ENCODE results near the gene CALR3.
"Not testable (repeated sequence)": the region's sequence is repeated elsewhere in the genome, so short reads cannot be mapped to it uniquely, and the experiment has no call there.

CALR3 gene

DNA sequence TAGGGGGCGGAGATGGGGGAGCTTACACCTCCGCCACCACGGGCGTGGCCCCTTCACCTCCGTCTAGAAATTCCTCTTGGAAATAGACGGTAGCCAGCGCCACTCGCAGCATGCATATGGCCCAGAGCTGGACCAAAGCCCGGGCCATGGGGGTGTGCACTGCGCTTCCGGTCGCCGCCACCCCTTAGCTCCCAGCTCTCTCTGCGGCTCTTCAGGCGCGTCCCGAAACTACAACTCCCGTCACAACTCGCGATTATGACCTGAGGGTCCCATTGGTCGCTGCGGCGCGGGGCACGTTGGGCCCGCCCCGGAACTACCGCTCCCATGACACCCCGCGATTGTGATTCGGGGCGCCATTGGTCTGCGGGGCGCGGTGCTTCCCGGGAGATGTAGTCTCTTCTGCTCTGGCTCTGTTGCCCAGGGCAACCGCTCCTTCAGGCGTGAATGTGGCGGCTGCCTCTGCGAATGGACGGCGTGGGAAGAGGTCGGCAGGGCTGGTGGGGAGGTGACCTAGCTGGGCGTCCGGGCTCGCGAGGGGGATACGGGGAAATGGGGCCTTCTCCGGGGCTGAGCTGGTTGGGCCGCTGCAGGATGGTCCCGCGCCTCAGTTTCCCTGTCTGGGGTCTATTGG is at the start of gene CALR3, which contains the start of gene C19orf44:
TSS of gene CALR3 (minus strand) at position 186 of the 631 bp plus-strand sequence. CDS start at position 148, 38 bp downstream.
TSS of gene C19orf44 (plus strand) at position 413 of the 631 bp plus-strand sequence. CDS start 4,399 bp downstream, outside the sequence.
- DNase-seq (ENCODE audit: low read depth in 2 of 2) = peak; percentile 95 to 97

- DNase-seq (ENCODE audit: low read depth in 2 of 2) = no peak
Observed at GRCh38 chr19:16544473-16545231, 48.7 kb upstream of the CALR3 start.

DNA sequence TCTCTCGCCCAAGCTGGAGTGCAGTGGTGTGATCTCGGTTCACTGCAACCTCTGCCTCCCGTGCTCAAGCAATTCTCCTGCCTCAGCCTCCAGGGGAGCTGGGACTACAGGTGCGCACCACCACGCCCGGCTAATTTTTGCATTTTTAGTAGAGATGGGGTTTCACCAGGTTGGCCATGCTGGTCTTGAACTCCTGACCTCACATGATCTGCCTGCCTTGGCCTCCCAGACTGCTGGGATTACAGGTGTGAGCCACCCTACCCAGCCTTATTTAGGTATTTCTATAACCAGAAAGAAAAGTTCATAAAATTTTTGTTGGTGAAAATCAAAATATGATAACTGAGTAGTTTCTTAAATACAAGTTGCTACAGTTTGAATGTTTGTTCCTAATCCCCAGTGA is 47.8 kb upstream of the CALR3 start:
- DNase-seq (ENCODE audit: low read depth in 2 of 2) = not testable (repeated sequence)

DNA sequence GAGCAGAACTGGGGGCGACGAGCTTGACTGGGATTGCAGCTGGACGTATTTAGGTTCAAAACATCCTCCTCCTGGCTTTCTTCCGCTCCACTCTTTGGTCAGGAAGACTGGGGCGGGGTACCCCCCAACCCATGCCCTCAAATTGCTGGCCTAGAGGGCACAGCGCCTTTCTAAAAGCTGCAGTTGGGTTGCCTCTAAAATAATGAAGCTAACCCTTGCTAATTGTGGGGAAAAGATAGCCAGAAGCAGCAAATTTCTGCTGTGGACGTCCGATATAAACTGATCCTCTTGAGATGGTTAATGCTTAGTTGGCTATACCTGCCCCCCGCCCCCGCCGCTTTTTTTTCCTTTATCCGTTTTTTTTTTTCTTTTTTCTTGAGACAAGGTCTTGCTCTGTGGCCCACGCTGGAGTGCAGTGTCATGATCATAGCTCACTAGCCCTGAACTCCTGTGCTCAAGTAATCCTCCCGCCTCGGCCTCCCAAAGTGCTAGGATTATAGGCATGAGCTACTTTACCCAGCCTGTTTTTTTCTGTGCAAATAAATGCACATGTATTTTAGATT is 47.0 kb upstream of the CALR3 start:
- no peak for DNase-seq (ENCODE audit: low read depth in 2 of 2)

GRCh38 chr19:16542045-16542909 is 46.3 kb upstream of the CALR3 start, which contains the start of gene CHERP:
Gene CHERP (minus strand): TSS chr19:16542437. CDS start chr19:16542378, 59 bp downstream.
- peak; percentile 89 to 94 for DNase-seq (ENCODE audit: low read depth in 2 of 2)

DNA sequence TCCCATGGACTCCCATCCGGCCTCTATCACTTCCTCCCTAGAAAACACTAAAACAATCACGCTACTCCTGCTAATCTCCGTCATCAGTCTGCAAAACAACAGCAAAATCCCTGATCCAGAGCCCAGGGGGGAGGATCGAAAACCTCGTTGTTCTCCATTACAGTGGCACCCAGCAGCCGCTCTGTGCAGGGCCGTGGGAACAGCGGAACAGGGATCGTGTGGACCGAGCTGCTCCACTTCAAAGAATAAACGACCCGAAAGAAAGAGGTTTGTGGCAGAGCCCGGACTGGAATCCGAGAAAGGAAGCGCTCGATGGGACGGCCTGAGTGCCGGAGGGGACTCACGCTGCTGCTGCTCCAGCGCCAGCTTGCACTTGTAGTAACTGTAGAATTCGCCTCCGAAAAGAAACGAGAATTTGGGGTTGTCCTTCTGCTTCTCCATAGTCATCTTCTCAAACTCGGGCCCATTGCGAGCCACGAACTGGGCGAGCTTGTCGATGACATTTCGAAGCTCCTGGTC is 45.6 kb upstream of the CALR3 start:
- DNase-seq (ENCODE audit: low read depth in 2 of 2) = no peak

DNA sequence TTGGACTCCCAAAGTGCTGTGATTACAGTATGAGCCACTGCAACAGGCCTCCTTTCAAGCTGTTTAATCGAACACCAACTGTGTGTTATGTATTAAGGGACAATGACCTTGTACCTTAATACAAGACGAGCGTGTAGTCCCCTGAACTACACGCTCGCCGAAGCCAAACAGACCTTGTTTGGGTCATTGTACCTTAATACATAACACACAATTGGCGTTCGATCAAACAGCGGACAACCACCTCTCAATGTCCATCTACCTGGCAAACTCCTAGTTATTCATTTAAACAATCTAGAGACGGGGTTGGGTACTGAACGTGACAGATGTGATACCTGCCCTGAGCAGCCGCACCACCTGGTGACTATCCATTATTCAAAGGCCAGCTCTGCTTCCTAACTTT is 45.0 kb upstream of the CALR3 start:
- DNase-seq (ENCODE audit: low read depth in 2 of 2) = no peak

GRCh38 chr19:16537111-16537510 is 41.1 kb upstream of the CALR3 start:
- no peak for DNase-seq (ENCODE audit: low read depth in 2 of 2)

- DNase-seq (ENCODE audit: low read depth in 2 of 2) = no peak
Observed at GRCh38 chr19:16536130-16536529, 40.2 kb upstream of the CALR3 start.

DNA sequence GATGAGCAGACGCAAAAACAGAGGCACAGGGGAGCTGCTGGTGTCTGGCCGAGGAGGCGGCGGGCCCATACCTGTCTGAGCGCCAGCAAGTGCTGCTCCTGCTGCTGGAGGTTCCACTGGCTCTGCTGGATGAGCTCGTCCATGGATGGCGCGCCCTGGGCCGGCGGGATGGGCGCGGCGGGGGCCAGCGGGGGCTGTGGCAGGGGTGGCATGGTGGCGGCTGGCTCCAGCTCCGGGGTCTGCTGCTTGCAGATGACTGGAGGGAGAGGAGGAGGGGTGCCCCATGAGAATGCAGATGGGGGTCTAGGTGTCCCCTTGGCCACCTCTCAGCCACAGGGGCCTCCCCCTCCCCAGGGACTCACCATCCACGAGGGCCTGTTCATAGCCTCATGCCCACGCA is 39.4 kb upstream of the CALR3 start:
- no peak for DNase-seq (ENCODE audit: low read depth in 2 of 2)

- no peak for DNase-seq (ENCODE audit: low read depth in 2 of 2)
Observed at GRCh38 chr19:16532440-16533234, 36.7 kb upstream of the CALR3 start.

- no peak for DNase-seq (ENCODE audit: low read depth in 2 of 2)
Observed at GRCh38 chr19:16531380-16531669, 35.4 kb upstream of the CALR3 start.

DNA sequence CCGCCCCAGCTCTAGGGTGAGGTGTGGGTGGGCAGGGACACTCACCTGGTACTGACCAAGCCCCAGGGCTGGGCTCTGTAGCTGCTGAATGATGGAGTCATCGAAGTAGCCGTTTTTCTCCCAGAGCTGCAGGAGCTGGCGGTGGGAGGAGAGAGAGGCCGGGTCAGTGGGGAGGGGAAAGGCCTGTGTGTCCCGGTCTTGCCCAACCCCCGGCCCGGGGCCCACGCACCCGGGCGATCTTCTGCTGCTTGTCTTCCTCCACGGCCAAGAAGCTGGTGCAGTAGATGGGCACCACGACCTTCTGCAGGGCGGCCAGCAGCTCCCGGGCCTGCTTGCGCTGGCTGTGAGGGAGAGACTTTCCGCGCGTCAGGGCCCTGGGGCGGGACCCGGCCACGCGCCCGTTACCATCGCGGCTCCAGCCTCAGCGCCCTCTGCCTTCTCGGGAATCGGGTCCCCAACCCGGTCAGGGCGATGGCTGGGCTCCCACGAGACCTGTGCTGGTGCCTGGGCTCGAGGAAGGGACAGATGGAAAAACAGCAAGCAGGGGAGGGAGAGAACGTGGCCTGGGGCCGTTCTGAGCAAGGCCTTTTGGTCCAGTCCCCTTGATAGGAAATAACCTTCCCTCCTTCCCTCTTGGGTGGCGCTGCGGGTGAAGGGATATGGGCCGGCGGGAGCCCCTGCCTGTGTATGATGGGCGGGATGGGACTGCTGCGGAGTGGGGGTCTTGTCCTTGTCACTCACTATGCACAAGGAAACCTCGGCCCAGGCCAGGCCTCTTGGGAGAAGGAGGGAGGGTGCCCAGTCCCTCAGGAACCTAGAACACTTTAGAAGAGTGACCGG is 34.8 kb upstream of the CALR3 start:
- no peak for DNase-seq (ENCODE audit: low read depth in 2 of 2)

- DNase-seq (ENCODE audit: low read depth in 2 of 2) = no peak
Observed at GRCh38 chr19:16529466-16530144, 33.6 kb upstream of the CALR3 start.

DNA sequence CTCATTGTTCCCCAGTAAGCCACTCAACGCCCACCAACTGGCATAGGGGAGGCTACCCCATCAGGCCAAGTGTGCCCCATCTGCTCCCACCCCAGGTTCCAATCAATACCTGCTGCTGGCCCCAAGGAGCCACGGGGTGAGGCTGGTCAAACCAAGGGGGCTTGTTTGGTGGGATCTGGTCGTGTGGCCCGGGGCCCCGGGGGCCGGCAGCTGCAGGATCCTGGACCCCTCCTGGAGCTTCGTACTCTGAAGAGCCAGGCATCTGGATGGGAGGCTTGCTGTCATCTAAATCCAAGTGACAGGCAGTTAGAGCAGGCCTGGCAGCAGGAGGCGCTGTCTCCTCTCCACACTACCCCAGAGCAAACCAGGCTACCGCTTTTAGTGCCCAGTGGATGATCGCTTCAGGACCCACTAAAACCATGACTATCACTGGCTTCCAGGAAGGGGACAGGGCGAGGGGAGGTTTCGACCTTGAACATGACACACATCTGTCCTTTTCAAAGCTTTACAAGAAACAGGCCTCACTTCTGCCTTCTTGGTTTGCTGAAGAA is 32.1 kb upstream of the CALR3 start:
- DNase-seq (ENCODE audit: low read depth in 2 of 2) = peak in 1 of 2 donors; percentile 10

DNA sequence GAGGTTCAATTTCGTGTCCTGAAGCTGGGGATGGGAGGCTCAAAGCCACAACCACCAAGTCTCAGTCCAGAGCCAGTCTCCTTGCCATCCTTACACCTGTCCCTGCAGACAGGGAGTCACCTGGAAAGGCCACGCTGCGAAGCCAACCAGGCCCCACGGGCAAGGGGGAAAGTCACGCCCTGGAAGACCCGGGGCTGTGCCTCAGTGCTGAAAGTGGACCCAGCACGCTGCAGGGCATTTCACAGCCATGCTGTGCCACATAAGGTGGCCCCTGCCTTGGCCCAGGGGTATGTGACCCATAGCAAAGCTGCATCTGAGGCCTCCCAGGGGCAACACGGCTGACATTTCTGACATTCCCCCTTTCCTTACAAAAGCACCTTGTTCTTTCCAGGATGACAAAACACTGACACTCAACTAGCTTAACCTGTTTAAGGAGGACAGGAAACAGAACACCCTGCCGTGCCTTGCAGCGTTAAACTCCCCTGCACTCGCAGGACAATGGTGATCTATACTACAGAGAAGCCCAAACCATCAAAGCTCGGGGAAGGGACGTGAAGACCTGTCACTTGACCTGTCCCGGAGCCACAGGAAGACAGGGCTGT is 31.5 kb upstream of the CALR3 start:
- DNase-seq (ENCODE audit: low read depth in 2 of 2) = no peak

DNA sequence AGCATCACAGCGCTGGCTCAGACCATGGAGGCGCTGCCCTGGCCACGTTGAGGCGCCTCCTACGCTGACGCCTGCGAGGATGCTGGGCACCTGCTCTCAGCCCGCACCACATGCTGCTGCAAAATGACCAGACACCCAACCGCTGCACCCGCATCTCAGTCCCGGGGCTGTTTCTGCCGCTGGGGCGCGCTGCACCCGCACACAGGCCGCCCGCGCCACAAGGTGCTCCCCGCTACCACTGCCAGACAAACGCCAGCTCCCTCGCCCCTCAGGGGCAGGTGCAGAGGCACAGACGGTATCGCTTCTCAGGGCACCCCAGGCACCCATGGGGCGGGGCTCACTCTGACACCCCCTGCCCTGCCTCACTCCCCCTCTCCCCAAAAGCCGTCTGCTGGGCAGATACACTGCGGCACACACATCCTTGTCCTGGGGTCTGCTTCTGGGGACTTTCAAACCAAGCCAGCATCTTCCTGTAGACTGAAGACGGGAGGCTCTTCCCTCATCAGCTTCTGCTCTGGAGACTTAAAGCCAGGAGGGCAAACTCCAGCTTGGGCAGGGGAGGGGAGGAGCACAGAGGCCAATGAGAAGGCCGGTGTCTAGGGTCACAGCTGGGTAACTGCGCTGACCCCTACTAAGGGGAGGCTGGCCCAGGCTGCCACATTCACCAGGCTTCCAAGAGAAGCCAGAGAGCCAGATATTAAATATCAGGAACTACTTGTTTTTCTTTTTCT is 29.9 kb upstream of the CALR3 start:
- no peak for DNase-seq (ENCODE audit: low read depth in 2 of 2)
